ENCODE measurements around the gene LMF1. TPM values are rescaled to one million over a fixed set of nuclear protein-coding genes. Genes with fewer than 3 reads are reported as not detected.
"Not testable (repeated sequence)": the region's sequence is repeated elsewhere in the genome, so short reads cannot be mapped to it uniquely, and the experiment has no call there.

The LMF1 gene
- total and polyA plus RNA-seq, 2 of the 8 experiments (the other 6 are each of a cell fraction or from before 2014, with no cell fraction given), result 3.5 to 9.1 TPM

- H3K9ac ChIP-seq (replicated peaks in 1 of 4; ENCODE audit: extremely low read depth in 1 of 4, low read depth in 3 of 4, low read length in 3 of 4); H3K14ac ChIP-seq (ENCODE audit: insufficient read length); H3K4ac ChIP-seq (replicated peaks; ENCODE audit: insufficient read length, low read depth, low read length); H2BK12ac ChIP-seq (ENCODE audit: low read depth, low read length); H2AFZ ChIP-seq (ENCODE audit: low read length); H2BK5ac ChIP-seq (ENCODE audit: low read depth, low read length); H3K79me1 ChIP-seq (ENCODE audit: low read depth, low read length); H3K18ac ChIP-seq (ENCODE audit: extremely low read depth, low read length); H3K4me3 ChIP-seq (ENCODE audit: extremely low read depth in 1 of 4, insufficient read depth in 2 of 4, low read depth in 3 of 4, low read length in 4 of 4); H4K91ac ChIP-seq (replicated peaks; ENCODE audit: insufficient read length, low read length); POLR2A ChIA-PET (ENCODE audit: partially characterized antibody); H4K8ac ChIP-seq (ENCODE audit: extremely low read depth, insufficient read depth, low read length); H2BK120ac ChIP-seq (replicated peaks; ENCODE audit: low read depth, low read length); DNase-seq (ENCODE audit: low read depth in 1 of 2, low spot score in 2 of 2); H3K79me2 ChIP-seq (ENCODE audit: control insufficient read depth in 1 of 2, insufficient read depth in 2 of 2, low read length in 2 of 2); H4K20me1 ChIP-seq (replicated peaks in 1 of 2; ENCODE audit: control insufficient read depth in 1 of 2, insufficient read depth in 2 of 2, low read length in 2 of 2); H2AK5ac ChIP-seq (ENCODE audit: low read depth, low read length); H3K27ac ChIP-seq (ENCODE audit: low read depth, low read length); H3K23ac ChIP-seq (ENCODE audit: insufficient read length); H2BK20ac ChIP-seq (ENCODE audit: low read length); H3K27me3 ChIP-seq (replicated peaks in 1 of 4; ENCODE audit: control insufficient read depth in 3 of 4, extremely low read depth in 1 of 4, insufficient read depth in 3 of 4, low read length in 3 of 4); H3K23me2 ChIP-seq (ENCODE audit: low read depth, low read length); H2BK15ac ChIP-seq (ENCODE audit: low read length); H4K5ac ChIP-seq (ENCODE audit: insufficient read length, low read depth, low read length); FAIRE-seq; H3K4me2 ChIP-seq (ENCODE audit: insufficient read depth in 1 of 2, low read depth in 2 of 2, low read length in 2 of 2); H3K36me3 ChIP-seq (ENCODE audit: control insufficient read depth in 2 of 4, insufficient read depth in 4 of 4, low read length in 3 of 4); H3K56ac ChIP-seq (replicated peaks; ENCODE audit: insufficient read length, low read depth, low read length); H3K4me1 ChIP-seq (replicated peaks in 1 of 4; ENCODE audit: control insufficient read depth in 3 of 4, insufficient read depth in 4 of 4, low read length in 3 of 4): not testable (repeated sequence)
- CTCF ChIA-PET (ENCODE audit: partially characterized antibody), result interaction anchor here (0.6 kb wide), 1 partner anchor 605 kb away, joined by 4 read pairs; no protein-coding TSS in a partner anchor
- 68% methylated on average over 17 of the region's 27 CpGs; no CpG with 5 or more reads in 1 of the 2 experiments for WGBS, 2 experiments (ENCODE audit: extremely low coverage in 1 of 2, insufficient coverage in 1 of 2, insufficient read length in 1 of 2, insufficient replicate concordance in 2 of 2, low coverage in 1 of 2, low lambda C conversion rate in 2 of 2, missing lambda C conversion rate in 1 of 2)
- H3K9me3 ChIP-seq (ENCODE audit: insufficient read depth in 2 of 2, low read depth in 1 of 2, low read length in 1 of 2), result peaks cover 11 to 53% of the 10 kb centered on the region in 2 experiments; a peak in 3 of 4 replicates
These were observed 19.8 kb downstream of the LMF1 start for GRCh38 chr16:950733-951573.

Data from H1 (cell line).